NCI-H1105 (cell line): Measurements from ENCODE around the gene CDIPT.
"Not testable (repeated sequence)": the region's sequence is repeated elsewhere in the genome, so short reads cannot be mapped to it uniquely, and the experiment has no call there.

ENCODE experiments used
- DNase-seq: peaks from one replicate; lab custom pipeline; 2025; lab: John Stamatoyannopoulos, UW

Gene CDIPT

GRCh38 chr16:29896841-29897240 is 33.8 kb upstream of the CDIPT start:
- no peak for DNase-seq

- no peak for DNase-seq
Observed at GRCh38 chr16:29894352-29894751, 31.3 kb upstream of the CDIPT start.

GRCh38 chr16:29893553-29893952 is 30.5 kb upstream of the CDIPT start:
- no peak for DNase-seq

GRCh38 chr16:29892458-29892813 is 29.4 kb upstream of the CDIPT start:
- no peak for DNase-seq

GRCh38 chr16:29891525-29892457 is 28.8 kb upstream of the CDIPT start:
- no peak for DNase-seq

- DNase-seq, result not testable (repeated sequence)
Observed at GRCh38 chr16:29889372-29889771, 26.3 kb upstream of the CDIPT start.

GRCh38 chr16:29883987-29884386 is 21.0 kb upstream of the CDIPT start:
- no peak for DNase-seq

- no peak for DNase-seq
Observed at GRCh38 chr16:29881050-29881449, 18.0 kb upstream of the CDIPT start.

GRCh38 chr16:29878172-29878571 is 15.1 kb upstream of the CDIPT start:
- no peak for DNase-seq

GRCh38 chr16:29877266-29877961 is 14.4 kb upstream of the CDIPT start:
- no peak for DNase-seq

GRCh38 chr16:29876594-29877249 is 13.7 kb upstream of the CDIPT start:
- DNase-seq, result no peak

- DNase-seq, result no peak
Observed at GRCh38 chr16:29876217-29876593, 13.2 kb upstream of the CDIPT start.

GRCh38 chr16:29875206-29875605 is 12.2 kb upstream of the CDIPT start:
- no peak for DNase-seq

GRCh38 chr16:29873319-29873718 is 10.3 kb upstream of the CDIPT start:
- DNase-seq, result no peak

- DNase-seq, result no peak
Observed at GRCh38 chr16:29871822-29872546, 9.0 kb upstream of the CDIPT start.

- DNase-seq, result not testable (repeated sequence)
Observed at GRCh38 chr16:29869067-29869466, 6.0 kb upstream of the CDIPT start.

- DNase-seq, result no peak
Observed at GRCh38 chr16:29868396-29869009, 5.5 kb upstream of the CDIPT start.

GRCh38 chr16:29864205-29864604 is 1.2 kb upstream of the CDIPT start:
- DNase-seq, result no peak

- DNase-seq, result no peak
Observed at GRCh38 chr16:29863669-29863984, 601 bp upstream of the CDIPT start.

- no peak for DNase-seq
Observed at GRCh38 chr16:29862383-29862883, 593 bp downstream of the CDIPT start.

- no peak for DNase-seq
Observed at GRCh38 chr16:29860218-29860617, 2.8 kb downstream of the CDIPT start.

- no peak for DNase-seq
Observed at GRCh38 chr16:29858974-29859373, 4.1 kb downstream of the CDIPT start.
